Transverse colon (tissue), 4 donors: ENCODE results near the gene CANT1. TPM values are rescaled to one million over a fixed set of nuclear protein-coding genes. Genes with fewer than 3 reads are reported as not detected.

Experiments used
- DNase-seq: peaks from one replicate; pipeline ENCODE4 v3.0.0-alpha.2; 2019
- H3K27ac ChIP-seq, 4 donors: fragments of 200-600 bp; sonication (generic); 2 replicates each; pipeline ENCODE4 v1.5.1; 2016 to 2018; ENCODE audit warnings: inconsistent platforms in 4 of 4
- H3K27me3 ChIP-seq: fragments of 200-600 bp; sonication (generic); 2 replicates; pipeline ENCODE4 v1.5.1; 2017; ENCODE audit warnings: inconsistent platforms
- H3K36me3 ChIP-seq, 4 donors: fragments of 200-600 bp; sonication (generic); 2 replicates each; pipeline ENCODE4 v1.5.1; 2017 to 2019; ENCODE audit warnings: inconsistent platforms in 4 of 4
- H3K4me1 ChIP-seq, 4 donors: fragments of 200-600 bp; sonication (generic); 2 replicates each; pipeline ENCODE4 v1.5.1; 2017 to 2020; ENCODE audit warnings: inconsistent platforms in 4 of 4
- H3K4me3 ChIP-seq, 4 donors: fragments of 200-600 bp; sonication (generic); 1 replicate in 1 of 4; 2 replicates in 3 of 4; pipeline versions ENCODE4 v1.5.1 to v1.6.1; 2017 to 2019; ENCODE audit warnings: inconsistent platforms in 4 of 4
- H3K9me3 ChIP-seq, 2 donors: fragments of 200-600 bp; sonication (generic); 2 replicates each; pipeline ENCODE4 v1.5.1; 2017 to 2019; ENCODE audit warnings: inconsistent platforms in 2 of 2
- EP300 ChIP-seq: sonication (generic); formaldehyde crosslinking; IDR thresholded peaks from one replicate; pipeline ENCODE4 v1.6.1; 2017; ENCODE audit warnings: antibody characterized with exemption, low read depth
- POLR2A ChIP-seq: fragments of 450-650 bp; IDR thresholded peaks from one replicate; pipeline ENCODE4 v1.6.1; 2016; ENCODE audit warnings: antibody characterized with exemption, mild to moderate bottlenecking, moderate library complexity
- POLR2AphosphoS5 ChIP-seq, 3 donors: sonication (generic); formaldehyde crosslinking; IDR thresholded peaks; one replicate each; pipeline ENCODE4 v1.6.1; 2016; ENCODE audit warnings: antibody characterized with exemption in 3 of 3
- WGBS, 2 donors: methylation state at CpG; one replicate each; pipeline ENCODE4 v1.1.5; 2018; ENCODE audit warnings: low coverage in 1 of 2; 5-methylcytosine and 5-hydroxymethylcytosine counted together
- in situ Hi-C, 4 donors: fragments of 200-750 bp; cut with MboI; loops; one replicate each; pipeline versions ENCODE4 v1.15.0 to v1.15.1; 2017; ENCODE audit warnings: low sequenced_read_pairs in 3 of 4, low pct_ligation_motif_present in 1 of 4, low pct_unique_long_range_greater_than_20kb in 1 of 4
- intact Hi-C: fragments of 100-400 bp; cut with DNase I; formaldehyde crosslinking; loops from one replicate; pipeline ENCODE4 v1.15.1; 2023; ENCODE audit warnings: low total_unique reads
- total RNA-seq, 4 donors: library from RNA; depleted of rRNA; stranded (reverse); fragments of >200 nt; gene quantifications; one replicate each; pipeline ENCODE4 v1.1.0, GENCODE V29; 2016
- TF ChIP-seq, protein P1 (sequence below), 5 experiments: fragments of 200-600 bp in 3 of 5; fragments of 450-650 bp in 2 of 5; sonication (generic) in 3 of 5; IDR thresholded peaks; 1 replicate in 2 of 5; 2 replicates in 3 of 5; pipeline ENCODE4 v1.5.1; 2016 to 2017; ENCODE audit warnings: antibody characterized with exemption in 5 of 5, inconsistent platforms in 3 of 5, mild to moderate bottlenecking in 2 of 5, moderate library complexity in 1 of 5

CANT1 gene
- total RNA-seq, 4 donors from 2014 or later: 89.4 to 231 (median 138) TPM

GRCh38 chr17:78977997-78978973 lies 31.3 kb downstream of the CANT1 start:
- no peak for TF ChIP-seq POLR2A
- no peak for TF ChIP-seq POLR2AphosphoS5 (IDR thresholded peaks at IDR 0.05)
- TF ChIP-seq EP300: no peak
- TF ChIP-seq, protein P1, sequence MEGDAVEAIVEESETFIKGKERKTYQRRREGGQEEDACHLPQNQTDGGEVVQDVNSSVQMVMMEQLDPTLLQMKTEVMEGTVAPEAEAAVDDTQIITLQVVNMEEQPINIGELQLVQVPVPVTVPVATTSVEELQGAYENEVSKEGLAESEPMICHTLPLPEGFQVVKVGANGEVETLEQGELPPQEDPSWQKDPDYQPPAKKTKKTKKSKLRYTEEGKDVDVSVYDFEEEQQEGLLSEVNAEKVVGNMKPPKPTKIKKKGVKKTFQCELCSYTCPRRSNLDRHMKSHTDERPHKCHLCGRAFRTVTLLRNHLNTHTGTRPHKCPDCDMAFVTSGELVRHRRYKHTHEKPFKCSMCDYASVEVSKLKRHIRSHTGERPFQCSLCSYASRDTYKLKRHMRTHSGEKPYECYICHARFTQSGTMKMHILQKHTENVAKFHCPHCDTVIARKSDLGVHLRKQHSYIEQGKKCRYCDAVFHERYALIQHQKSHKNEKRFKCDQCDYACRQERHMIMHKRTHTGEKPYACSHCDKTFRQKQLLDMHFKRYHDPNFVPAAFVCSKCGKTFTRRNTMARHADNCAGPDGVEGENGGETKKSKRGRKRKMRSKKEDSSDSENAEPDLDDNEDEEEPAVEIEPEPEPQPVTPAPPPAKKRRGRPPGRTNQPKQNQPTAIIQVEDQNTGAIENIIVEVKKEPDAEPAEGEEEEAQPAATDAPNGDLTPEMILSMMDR (IDR thresholded peaks at IDR 0.05): peak in 1 of 5 experiments; percentile 28
- 42% methylated on average over 16 of the region's 21 CpGs; no CpG with 5 or more reads in 1 of the 2 donors for WGBS, 2 donors
- intact Hi-C loops: no loop called here
- Histone ChIP-seq H3K36me3 (no peaks in the 10 kb centered on the region), H3K4me1 (peaks cover 41 to 56% (median 48%) of the 10 kb centered on the region in 4 donors), H3K27me3 (no peaks in the 10 kb centered on the region), H3K9me3 (no peaks in the 10 kb centered on the region), H3K4me3 (peak overlapping the region; percentile 6 to 50 (median 34)), H3K27ac (peak overlapping the region; percentile 78 to 86 (median 82))
- in situ Hi-C loops: loop anchor here in 1 of 4 donors (10.0 kb wide), 1 partner anchor 113 kb away; no protein-coding TSS in a partner anchor
- no peak for DNase-seq

GRCh38 chr17:78977681-78977943 lies 32.0 kb downstream of the CANT1 start:
- in situ Hi-C loops (loop anchor here in 1 of 4 donors (10.0 kb wide), 1 partner anchor 113 kb away; no protein-coding TSS in a partner anchor), intact Hi-C loops (no loop called here)
- Histone ChIP-seq H3K36me3 (no peaks in the 10 kb centered on the region), H3K4me1 (peaks cover 41 to 56% (median 48%) of the 10 kb centered on the region in 4 donors), H3K27me3 (no peaks in the 10 kb centered on the region), H3K9me3 (no peaks in the 10 kb centered on the region), H3K4me3 (peak overlapping the region in 1 of 4 donors; percentile 40), H3K27ac (peak overlapping the region; percentile 78 to 86 (median 82))
- TF ChIP-seq, protein P1 (IDR thresholded peaks at IDR 0.05): no peak
- no peak for TF ChIP-seq EP300
- no peak for TF ChIP-seq POLR2AphosphoS5 (IDR thresholded peaks at IDR 0.05)
- TF ChIP-seq POLR2A: no peak
- DNase-seq: no peak
- WGBS, 2 donors: 66 to 91% methylated on average over 6 to 8 of the region's 8 CpGs

GRCh38 chr17:78976907-78977680 lies 32.5 kb downstream of the CANT1 start:
- DNase-seq: no peak
- H3K27me3 ChIP-seq: no peaks in the 10 kb centered on the region
- in situ Hi-C loops (loop anchor here in 1 of 4 donors (10.0 kb wide), 1 partner anchor 112 kb away; no protein-coding TSS in a partner anchor), intact Hi-C loops (no loop called here)
- no peaks in the 10 kb centered on the region for H3K36me3 ChIP-seq
- TF ChIP-seq, protein P1 (IDR thresholded peaks at IDR 0.05): no peak
- TF ChIP-seq POLR2AphosphoS5 (IDR thresholded peaks at IDR 0.05) (no peak), EP300 (no peak), POLR2A (no peak)
- H3K4me1 ChIP-seq: peaks cover 41 to 56% (median 48%) of the 10 kb centered on the region in 4 donors
- peak overlapping the region in 1 of 4 donors; percentile 40 for H3K4me3 ChIP-seq
- peak overlapping the region; percentile 78 to 86 (median 82) for H3K27ac ChIP-seq
- 58% methylated on average over 20 of the region's 20 CpGs; no CpG with 5 or more reads in 1 of the 2 donors for WGBS, 2 donors
- H3K9me3 ChIP-seq: no peaks in the 10 kb centered on the region
